ENCODE results near the gene ATG16L1.

DNA sequence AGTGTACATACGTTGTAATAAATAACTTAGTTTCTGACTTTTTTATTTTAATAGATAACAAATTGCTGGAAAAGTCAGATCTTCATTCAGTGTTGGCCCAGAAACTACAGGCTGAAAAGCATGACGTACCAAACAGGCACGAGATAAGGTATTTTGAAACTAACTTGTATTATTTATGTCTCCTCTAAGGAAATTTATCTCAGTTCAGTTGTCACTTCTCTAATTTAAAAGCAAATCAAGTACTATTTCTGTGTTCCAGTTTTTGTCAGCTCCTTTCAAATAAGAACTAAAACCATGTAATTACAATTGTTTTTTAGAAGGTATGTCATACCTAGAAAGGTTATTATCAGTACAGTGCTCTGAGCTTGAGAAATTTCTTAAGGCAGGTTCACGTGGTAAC lies 4.6 kb downstream of the ATG16L1 start:
- TF ChIP-seq EZH2 (IDR thresholded peaks at IDR 0.05; ENCODE audit: borderline replicate concordance, low read length): no peak
- TF ChIP-seq, protein P1, sequence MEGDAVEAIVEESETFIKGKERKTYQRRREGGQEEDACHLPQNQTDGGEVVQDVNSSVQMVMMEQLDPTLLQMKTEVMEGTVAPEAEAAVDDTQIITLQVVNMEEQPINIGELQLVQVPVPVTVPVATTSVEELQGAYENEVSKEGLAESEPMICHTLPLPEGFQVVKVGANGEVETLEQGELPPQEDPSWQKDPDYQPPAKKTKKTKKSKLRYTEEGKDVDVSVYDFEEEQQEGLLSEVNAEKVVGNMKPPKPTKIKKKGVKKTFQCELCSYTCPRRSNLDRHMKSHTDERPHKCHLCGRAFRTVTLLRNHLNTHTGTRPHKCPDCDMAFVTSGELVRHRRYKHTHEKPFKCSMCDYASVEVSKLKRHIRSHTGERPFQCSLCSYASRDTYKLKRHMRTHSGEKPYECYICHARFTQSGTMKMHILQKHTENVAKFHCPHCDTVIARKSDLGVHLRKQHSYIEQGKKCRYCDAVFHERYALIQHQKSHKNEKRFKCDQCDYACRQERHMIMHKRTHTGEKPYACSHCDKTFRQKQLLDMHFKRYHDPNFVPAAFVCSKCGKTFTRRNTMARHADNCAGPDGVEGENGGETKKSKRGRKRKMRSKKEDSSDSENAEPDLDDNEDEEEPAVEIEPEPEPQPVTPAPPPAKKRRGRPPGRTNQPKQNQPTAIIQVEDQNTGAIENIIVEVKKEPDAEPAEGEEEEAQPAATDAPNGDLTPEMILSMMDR (conservative IDR thresholded peaks at IDR 0.05 in 1 of 2, IDR thresholded peaks at IDR 0.05 in 1 of 2; ENCODE audit: extremely low read depth in 1 of 2, insufficient read depth in 1 of 2, low read depth in 1 of 2, low read length in 2 of 2): no peak

All from mammary epithelial cell (primary cell).